ENCODE data around the gene OGFR. TPM values are rescaled to one million over a fixed set of nuclear protein-coding genes. Genes with fewer than 3 reads are reported as not detected.
"Not testable (repeated sequence)": the region's sequence is repeated elsewhere in the genome, so short reads cannot be mapped to it uniquely, and the experiment has no call there.

OGFR gene
- total RNA-seq, 3 donors from 2014 or later: 39.3 to 63.1 (median 48.5) TPM

DNA sequence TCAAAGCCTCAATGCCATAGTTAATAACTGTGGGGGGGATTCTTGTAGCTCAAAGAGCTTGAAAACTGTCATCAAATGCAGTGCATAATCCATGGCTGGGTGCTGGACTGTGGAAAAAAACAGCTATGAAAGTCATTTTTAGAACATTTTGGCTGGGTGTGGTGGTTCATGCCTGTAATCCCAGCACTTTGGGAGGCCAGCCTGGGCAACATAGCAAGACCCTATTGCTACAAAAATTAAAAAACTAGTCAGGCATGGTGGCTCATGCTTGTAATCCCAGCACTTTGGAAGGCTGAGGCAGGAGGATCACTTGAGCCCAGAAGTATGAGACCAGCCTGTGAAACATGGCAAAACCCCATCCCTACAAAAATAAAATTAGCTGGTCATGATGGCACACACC is 44.8 kb downstream of the OGFR start:
- intact Hi-C loops (cut with DNase I, micrococcal nuclease): no loop called here
- no peak for DNase-seq
- no peak for ATAC-seq
- Histone ChIP-seq H3K36me3 (ENCODE audit: low read depth) (no peaks in the 10 kb centered on the region), H3K9me3 (no peaks in the 10 kb centered on the region), H3K4me3 (no peak overlapping the region), H3K4me1 (ENCODE audit: low read depth) (no peaks in the 10 kb centered on the region)
- no peak for TF ChIP-seq CTCF (IDR thresholded peaks at IDR 0.05)

DNA sequence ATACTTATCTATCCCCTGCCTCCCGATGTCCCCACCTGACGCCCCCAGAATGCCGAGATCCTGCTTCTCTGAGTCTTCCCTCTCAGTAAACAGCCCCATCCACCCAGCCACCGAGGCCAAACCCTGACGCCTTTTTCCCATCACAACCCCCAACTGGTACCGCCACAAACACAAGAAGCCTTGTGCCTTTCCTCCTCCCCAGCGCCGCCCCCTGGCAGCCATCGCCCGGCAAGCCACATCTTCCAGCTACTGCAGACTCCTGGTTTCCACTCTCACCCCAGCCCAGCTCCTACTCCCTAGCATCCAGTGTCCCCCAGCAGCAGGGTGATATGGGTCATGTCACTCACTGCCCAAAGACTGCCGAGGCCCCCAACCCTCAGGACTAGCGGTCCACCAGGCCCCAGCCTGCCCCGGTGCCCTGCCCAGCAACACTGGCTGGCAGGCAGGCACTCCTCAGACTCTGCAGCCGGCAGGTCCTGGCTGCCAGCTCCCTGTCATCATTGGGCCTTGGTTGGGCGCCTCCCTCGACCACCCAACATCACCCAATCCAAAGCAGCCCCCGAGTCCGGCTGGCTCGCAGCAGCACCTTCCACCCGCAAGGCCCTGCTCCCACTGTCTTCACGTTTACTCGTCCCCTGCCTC is 45.8 kb downstream of the OGFR start:
- Histone ChIP-seq H3K4me1 (ENCODE audit: low read depth) (no peaks in the 10 kb centered on the region), H3K4me3 (no peak overlapping the region), H3K36me3 (ENCODE audit: low read depth) (no peaks in the 10 kb centered on the region), H3K9me3 (no peaks in the 10 kb centered on the region)
- ATAC-seq (no peak), DNase-seq (no peak)
- TF ChIP-seq CTCF (IDR thresholded peaks at IDR 0.05): no peak
- intact Hi-C loops (cut with DNase I, micrococcal nuclease): no loop called here

DNA sequence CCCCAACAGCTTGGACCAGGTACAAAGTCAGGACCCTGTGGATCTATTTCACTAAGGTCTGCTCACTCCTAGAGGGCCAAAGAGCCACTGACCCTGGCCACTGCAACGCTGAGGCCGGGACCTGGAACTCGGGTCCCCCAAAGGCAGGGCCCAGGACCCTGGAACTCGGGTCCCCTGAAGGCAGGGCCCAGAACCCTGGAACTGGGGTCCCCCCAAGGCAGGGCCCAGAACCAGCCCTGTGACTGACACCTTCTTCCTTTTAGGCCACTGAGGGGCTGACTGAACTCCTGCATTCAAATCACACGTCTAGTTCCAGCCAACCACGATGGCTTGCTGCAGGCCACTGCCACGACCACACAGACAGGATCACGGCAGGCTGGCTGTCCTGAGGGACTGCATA is 47.6 kb downstream of the OGFR start:
- no peaks in the 10 kb centered on the region for H3K36me3 ChIP-seq (ENCODE audit: low read depth)
- no peak for ATAC-seq
- DNase-seq: no peak

GRCh38 chr20:62852841-62853240 is 48.2 kb downstream of the OGFR start:
- Histone ChIP-seq H3K36me3 (ENCODE audit: low read depth) (no peaks in the 10 kb centered on the region), H3K4me1 (ENCODE audit: low read depth) (no peaks in the 10 kb centered on the region), H3K4me3 (no peak overlapping the region), H3K9me3 (no peaks in the 10 kb centered on the region)
- DNase-seq: no peak
- TF ChIP-seq CTCF (IDR thresholded peaks at IDR 0.05): no peak
- ATAC-seq: no peak
- intact Hi-C loops (cut with DNase I, micrococcal nuclease): no loop called here

More for the DNA sequence above, 47.6 kb downstream of the OGFR start:
- Histone ChIP-seq H3K9me3 (no peaks in the 10 kb centered on the region), H3K4me1 (ENCODE audit: low read depth) (no peaks in the 10 kb centered on the region), H3K4me3 (no peak overlapping the region)
- TF ChIP-seq CTCF (IDR thresholded peaks at IDR 0.05): no peak
- intact Hi-C loops (cut with DNase I, micrococcal nuclease): no loop called here

DNA sequence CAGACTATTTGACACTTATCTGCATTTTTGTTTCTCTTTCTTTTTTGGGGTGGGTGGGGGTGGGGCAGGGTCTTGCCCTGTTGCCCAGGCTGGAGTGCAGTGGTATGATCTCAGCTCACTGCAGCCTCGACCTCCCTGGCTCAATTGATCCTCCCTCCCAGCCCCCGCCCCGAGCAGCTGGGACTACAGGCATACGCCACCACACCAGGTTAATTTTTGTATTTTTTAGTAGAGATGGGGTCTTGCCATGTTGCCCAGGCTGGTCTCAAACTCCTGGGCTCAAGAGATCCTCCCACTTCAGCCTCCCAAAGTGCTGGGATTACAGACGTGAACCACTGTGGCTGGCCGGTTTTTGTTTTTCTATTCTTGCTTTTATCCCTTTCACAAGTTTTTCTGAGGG is 48.7 kb downstream of the OGFR start:
- not testable (repeated sequence) for H3K36me3 ChIP-seq (ENCODE audit: low read depth); DNase-seq; H3K4me3 ChIP-seq

GRCh38 chr20:62854121-62854520 is 49.5 kb downstream of the OGFR start:
- H3K9me3 ChIP-seq: no peaks in the 10 kb centered on the region
- intact Hi-C loops (cut with DNase I, micrococcal nuclease): no loop called here
- H3K4me3 ChIP-seq: no peak overlapping the region
- no peaks in the 10 kb centered on the region for H3K36me3 ChIP-seq (ENCODE audit: low read depth)
- ATAC-seq (no peak), DNase-seq (no peak)
- no peak for TF ChIP-seq CTCF (IDR thresholded peaks at IDR 0.05)
- no peaks in the 10 kb centered on the region for H3K4me1 ChIP-seq (ENCODE audit: low read depth)

More for the DNA sequence above, 48.7 kb downstream of the OGFR start:
- H3K9me3 ChIP-seq; intact Hi-C loops (cut with DNase I, micrococcal nuclease); ATAC-seq; H3K4me1 ChIP-seq (ENCODE audit: low read depth): not testable (repeated sequence)
